GM21717 (cell line): ENCODE results near the gene DEFB112.

ENCODE experiments used
- ATAC-seq: cut with Tn5 transposase; IDR thresholded peaks from one replicate; pipeline ENCODE4 v1.9.1; 2021; ENCODE audit warnings: mild to moderate bottlenecking, moderate library complexity; ENCODE audit not compliant: unreplicated experiment

DEFB112 gene, protein sequence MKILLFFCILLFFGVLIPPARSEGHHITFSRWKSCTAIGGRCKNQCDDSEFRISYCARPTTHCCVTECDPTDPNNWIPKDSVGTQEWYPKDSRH

DNA sequence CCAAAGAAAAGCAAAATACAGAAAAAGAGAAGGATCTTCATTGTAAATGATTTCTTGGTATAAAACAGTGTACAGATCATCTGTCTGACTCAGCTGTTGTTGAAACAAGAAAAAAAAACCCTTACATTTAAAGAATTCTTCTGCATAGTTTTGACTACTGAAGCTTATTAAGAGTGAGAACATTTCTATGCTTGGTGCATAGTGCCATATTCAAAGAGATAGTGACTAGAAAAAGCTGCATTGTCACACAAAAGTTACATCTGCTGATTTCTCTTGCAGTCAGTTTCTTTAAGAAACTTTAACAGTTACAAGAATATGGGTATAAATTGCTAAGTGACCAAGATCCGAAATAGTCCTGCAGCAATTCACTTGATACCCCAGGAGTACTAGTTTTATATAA, at the start of gene DEFB112:
Gene DEFB112 (minus strand): TSS at position 101 of the 400 bp plus-strand sequence. CDS start 60 bp downstream, at position 41.
- ATAC-seq: no peak

DNA sequence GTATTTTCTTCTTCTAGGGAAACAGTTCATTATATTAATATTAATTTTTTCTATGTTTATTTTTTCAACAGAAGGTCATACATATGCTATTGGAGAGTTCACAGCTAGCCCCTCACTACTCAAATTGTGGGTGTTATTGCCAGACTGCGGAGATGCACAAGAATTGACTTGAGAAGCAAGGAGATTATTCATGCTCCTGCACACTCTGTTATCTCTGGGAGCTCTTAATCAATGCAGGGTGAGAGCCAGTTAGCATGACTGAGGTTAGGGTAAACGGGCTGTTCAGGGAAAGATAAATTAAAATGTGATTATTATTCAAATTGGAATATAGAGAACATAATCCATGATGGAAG, 48.9 kb upstream of the DEFB112 start:
- no peak for ATAC-seq

- no peak for ATAC-seq
Measured at GRCh38 chr6:50097966-50098640, 48.4 kb upstream of the DEFB112 start.

- no peak for ATAC-seq
Measured at GRCh38 chr6:50096296-50096695, 46.6 kb upstream of the DEFB112 start.

GRCh38 chr6:50093938-50094272, 44.2 kb upstream of the DEFB112 start:
- ATAC-seq: no peak

GRCh38 chr6:50093116-50093937, 43.6 kb upstream of the DEFB112 start:
- ATAC-seq: no peak

DNA sequence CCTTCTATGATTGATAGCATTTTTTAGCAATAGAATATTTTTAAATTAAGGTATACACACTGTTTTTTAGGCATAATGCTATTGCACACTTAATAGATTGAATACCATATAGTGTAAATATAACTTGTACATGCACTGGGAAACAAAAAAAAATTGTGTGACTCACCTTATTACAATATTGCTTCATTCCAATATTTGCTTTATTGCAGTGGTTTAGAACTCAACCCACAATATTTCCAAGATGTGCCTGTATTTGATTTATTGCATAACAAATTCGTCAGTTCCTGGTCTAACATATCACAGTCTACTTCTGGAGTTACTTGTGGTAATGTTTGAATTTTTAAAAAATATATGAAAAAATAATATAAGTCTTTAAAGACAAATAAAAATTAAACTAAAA, 41.9 kb upstream of the DEFB112 start:
- ATAC-seq: no peak

DNA sequence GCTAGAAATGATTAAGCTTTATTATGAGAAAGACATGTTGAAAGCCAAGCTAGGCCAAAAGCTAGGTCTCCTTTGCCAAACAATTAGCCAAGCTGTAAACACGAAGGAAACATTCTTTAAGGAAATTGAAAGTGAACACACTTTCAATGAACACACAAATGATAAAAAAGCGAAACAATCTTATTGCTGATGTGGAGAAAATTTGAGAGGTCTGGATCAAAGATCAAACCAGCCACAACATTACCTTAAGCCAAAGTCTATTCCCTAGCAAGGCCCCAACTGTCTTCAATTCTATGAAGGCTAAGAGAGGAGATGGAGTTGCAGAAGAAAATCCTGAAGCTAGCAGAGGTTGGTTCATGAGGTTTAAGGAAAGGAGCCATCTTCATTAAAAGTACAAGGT, 40.2 kb upstream of the DEFB112 start:
- ATAC-seq: no peak

DNA sequence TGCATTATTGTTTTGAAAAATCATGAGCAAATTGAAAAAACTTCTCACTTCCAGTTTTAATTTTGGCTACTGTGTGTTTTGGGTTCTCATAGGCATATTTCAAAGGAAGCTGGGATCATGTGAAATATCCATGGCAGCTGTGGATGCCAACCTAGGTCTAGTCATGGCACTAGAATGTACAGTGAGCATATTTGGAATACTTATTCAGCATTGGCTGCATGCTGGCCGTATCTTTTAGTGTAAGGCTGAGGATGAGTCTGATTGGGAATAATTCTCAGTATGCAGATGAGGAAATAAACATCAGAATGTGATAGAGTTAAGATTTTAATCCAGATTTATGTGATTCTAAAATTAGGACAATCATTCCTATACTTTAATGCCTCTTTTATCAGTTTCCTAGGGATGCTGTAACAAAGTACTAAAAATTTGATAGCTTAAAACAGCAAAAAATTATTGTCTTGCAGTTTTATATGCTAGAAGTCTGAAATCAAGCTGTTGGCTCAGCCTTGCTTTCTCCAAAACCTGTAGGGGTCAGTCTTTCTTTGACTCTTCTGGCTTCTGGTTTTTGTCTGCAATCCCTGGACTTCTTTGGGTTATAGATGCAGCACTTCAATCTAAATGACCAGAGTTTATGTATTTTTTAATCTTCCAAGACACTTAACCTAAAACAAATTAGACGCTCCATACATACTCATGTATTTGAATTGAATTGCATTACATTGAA, 37.7 kb upstream of the DEFB112 start:
- ATAC-seq: no peak

- ATAC-seq: no peak
Measured at GRCh38 chr6:50077385-50077784, 27.7 kb upstream of the DEFB112 start.

DNA sequence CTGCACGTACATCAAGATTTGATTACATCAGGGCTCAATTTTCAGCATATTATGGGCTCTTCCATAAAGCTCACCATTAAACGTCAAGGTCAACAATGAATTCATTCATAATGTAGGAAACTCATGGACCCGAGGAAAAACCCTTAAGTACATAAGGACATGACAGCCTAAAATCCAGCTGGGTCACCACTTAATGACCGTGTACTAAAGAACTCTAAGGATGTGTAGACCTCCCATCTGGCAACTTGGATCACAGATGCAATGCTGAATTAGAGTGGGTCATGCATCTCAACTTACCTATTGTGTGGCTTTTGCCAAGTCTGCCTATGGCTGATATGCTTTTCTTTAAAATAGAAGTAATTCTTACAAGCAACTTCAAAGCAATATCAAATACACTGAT, 26.7 kb upstream of the DEFB112 start:
- no peak for ATAC-seq

GRCh38 chr6:50071921-50072320, 22.2 kb upstream of the DEFB112 start:
- no peak for ATAC-seq

DNA sequence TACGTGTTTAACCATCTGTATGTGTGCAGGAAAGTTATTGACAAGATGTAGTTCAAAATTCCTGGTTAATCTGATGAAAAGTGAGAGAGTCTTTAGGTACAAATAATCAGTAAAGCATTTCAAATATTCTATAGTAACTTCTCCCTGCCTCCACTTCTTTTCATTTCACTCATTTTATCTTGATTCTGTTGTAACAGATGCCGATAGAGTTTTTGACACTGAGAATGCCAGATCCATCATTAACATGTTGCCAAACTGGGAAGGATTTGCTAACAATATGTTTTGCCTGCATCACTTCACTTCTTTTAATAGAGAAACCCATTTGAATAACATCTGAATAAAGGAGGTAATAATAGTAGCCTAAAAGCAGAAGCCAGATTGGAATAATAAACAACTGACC, 20.4 kb upstream of the DEFB112 start:
- no peak for ATAC-seq

GRCh38 chr6:50062051-50062450, 12.3 kb upstream of the DEFB112 start:
- ATAC-seq: no peak

DNA sequence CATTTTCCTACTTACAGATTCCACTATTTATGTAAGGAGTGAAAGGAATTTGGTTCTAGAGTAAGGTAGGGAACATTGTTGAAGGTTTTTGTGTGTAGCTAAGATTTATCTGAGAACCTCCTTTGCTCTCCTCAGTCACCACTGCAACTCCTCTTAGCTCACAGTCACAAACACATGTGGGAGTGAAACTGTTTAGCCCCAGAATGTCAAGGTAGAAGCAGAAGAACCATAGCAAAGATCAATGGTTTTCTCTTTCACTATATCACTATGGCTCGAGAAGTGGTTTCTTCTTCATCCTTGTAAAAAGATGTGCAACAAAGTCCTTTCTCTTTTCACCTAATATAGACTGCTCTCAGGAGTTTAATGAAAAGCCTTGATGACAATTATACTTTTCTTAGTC, 6.5 kb upstream of the DEFB112 start:
- ATAC-seq: peak; percentile 68

DNA sequence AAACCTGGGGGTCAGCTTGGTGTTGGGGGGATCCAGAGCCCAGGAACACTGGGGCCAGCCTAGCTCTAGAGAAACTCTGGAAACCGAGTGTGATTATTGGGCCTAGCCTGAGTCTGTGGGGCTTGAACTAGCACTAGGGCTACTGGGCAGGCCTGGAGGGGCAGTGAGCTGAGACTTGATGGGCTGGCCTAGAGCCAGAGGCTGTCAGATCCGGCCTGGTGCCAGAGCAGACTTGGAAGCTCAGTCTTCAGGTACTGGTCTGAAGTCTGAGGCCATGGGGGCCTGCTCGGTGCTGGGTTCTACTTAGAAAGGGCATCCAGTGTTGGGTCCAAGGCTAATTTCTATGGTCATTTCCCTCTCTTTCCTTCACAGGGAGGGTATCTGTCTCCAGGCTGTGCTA, 2.7 kb downstream of the DEFB112 start:
- ATAC-seq: no peak

- no peak for ATAC-seq
Measured at GRCh38 chr6:50030777-50031562, 18.8 kb downstream of the DEFB112 start.

- ATAC-seq: no peak
Measured at GRCh38 chr6:50030350-50030749, 19.4 kb downstream of the DEFB112 start.

- no peak for ATAC-seq
Measured at GRCh38 chr6:50025258-50025657, 24.5 kb downstream of the DEFB112 start.

DNA sequence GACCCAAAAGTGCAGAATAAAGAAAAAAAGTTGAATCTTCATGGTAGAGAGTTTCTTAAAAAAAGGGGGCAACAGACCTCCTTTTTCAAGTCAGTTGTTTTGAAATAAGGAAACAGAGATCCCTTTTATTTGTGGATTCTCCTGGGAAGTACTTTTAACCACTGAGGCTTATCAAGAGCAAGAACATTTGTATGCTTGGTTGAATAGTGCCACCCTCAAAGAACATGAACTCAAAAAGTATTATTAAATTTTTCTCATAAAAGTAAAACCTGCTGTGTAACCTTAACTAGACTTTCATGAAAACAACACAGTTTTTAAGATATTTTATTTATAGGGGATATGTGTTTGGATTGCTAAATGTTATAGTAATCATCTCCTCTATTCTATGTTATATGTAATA, 27.8 kb downstream of the DEFB112 start, which contains the start of gene DEFB110:
Gene DEFB110 (minus strand): TSS at position 101 of the 400 bp plus-strand sequence. CDS start 59 bp downstream, at position 42.
- ATAC-seq: no peak

- no peak for ATAC-seq
Measured at GRCh38 chr6:50007819-50008218, 41.9 kb downstream of the DEFB112 start.
